HepG2 (cell line): ENCODE results near the gene GDPD4. TPM values are rescaled to one million over a fixed set of nuclear protein-coding genes. Genes with fewer than 3 reads are reported as not detected.
A peak's percentile ranks its signal among the peaks of the same experiment; 100 is the strongest.

Source experiments
- ATAC-seq: fragments of 200-7000 bp; cut with Tn5 transposase; 3 replicates; pipeline ENCODE4 v1.9.1; 2020; ENCODE audit warnings: mild to moderate bottlenecking, moderate library complexity
- BruUV-seq: library from RNA; stranded (reverse); fragments of 400-500 nt; replicated peaks from 2 replicates; lab custom pipeline; 2021; lab: Mats Ljungman, UMichigan
- CTCF ChIA-PET: fragments of 300-600 bp; formaldehyde crosslinking; extraction: SDS; loops from one replicate; lab custom pipeline; 2021; ENCODE audit warnings: low total read pairs, inconsistent platforms, low intra/inter-chr PET ratio; lab: Yijun Ruan, JAX
- POLR2A ChIA-PET: fragments of 350-600 bp; sonication (Branson Sonifier 250); formaldehyde crosslinking; loops from one replicate; lab custom pipeline; 2020; ENCODE audit warnings: antibody characterized with exemption, inconsistent platforms; lab: Yijun Ruan, JAX
- DNase-seq: peaks from one replicate; pipeline ENCODE4 v3.0.0-alpha.2; 2015; ENCODE audit warnings: low spot score
- FAIRE-seq: peaks from 3 replicates; lab custom pipeline; 2011; peaks lifted over from hg19 to GRCh38; lab: Jason Lieb, UNC
- H2AFZ ChIP-seq: one replicate; pipeline ENCODE4 v1.6.1; 2011; ENCODE audit warnings: low read length, inconsistent platforms
- H3K27ac ChIP-seq: fragments of 300-600 bp; 3 replicates; pipeline ENCODE4 v1.8.0; 2011; ENCODE audit warnings: mixed run types, mild to moderate bottlenecking, mixed read lengths, low read length, inconsistent platforms; ENCODE audit not compliant: insufficient read depth; ENCODE audit errors: extremely low read length
- H3K27me3 ChIP-seq, 2 experiments: fragments of 200-600 bp in 1 of 2; 2 replicates in 1 of 2; 3 replicates in 1 of 2; pipeline versions ENCODE4 v1.6.0 to v1.8.0; 2011; ENCODE audit warnings: low read length in 2 of 2, mild to moderate bottlenecking in 2 of 2, moderate library complexity in 2 of 2, inconsistent platforms in 1 of 2; ENCODE audit not compliant: insufficient read depth in 2 of 2, control insufficient read depth in 1 of 2
- H3K36me3 ChIP-seq, 2 experiments: fragments of 200-600 bp in 1 of 2; replicated peaks in 1 of 2; 2 replicates in 1 of 2; 3 replicates in 1 of 2; pipeline versions ENCODE4 v1.5.1 to v1.8.0; 2011; ENCODE audit warnings: low read length in 2 of 2, inconsistent platforms in 1 of 2; ENCODE audit not compliant: insufficient read depth in 2 of 2, control insufficient read depth in 1 of 2
- H3K4me1 ChIP-seq: 2 replicates; pipeline ENCODE4 v1.5.1; 2012; ENCODE audit warnings: low read length, inconsistent platforms; ENCODE audit not compliant: insufficient read depth
- H3K4me2 ChIP-seq: 2 replicates; pipeline ENCODE4 v1.6.0; 2011; ENCODE audit warnings: low read depth, low read length, inconsistent platforms
- H3K4me3 ChIP-seq, 3 experiments: fragments of 200-600 bp in 1 of 3; sonication (generic), shearing (Covaris generic) in 1 of 3; replicated peaks in 1 of 3; 2 replicates each; pipeline ENCODE4 v1.5.1; 2011 to 2016; ENCODE audit warnings: low read length in 3 of 3, inconsistent platforms in 2 of 3, low read depth in 2 of 3, mild to moderate bottlenecking in 2 of 3, control low read depth in 1 of 3, mixed read lengths in 1 of 3; ENCODE audit not compliant: insufficient read depth in 1 of 3
- H3K79me2 ChIP-seq: one replicate; pipeline ENCODE4 v1.6.1; 2011; ENCODE audit warnings: low read length, inconsistent platforms; ENCODE audit not compliant: insufficient read depth
- H3K9ac ChIP-seq: 2 replicates; pipeline ENCODE4 v1.6.0; 2011; ENCODE audit warnings: mild to moderate bottlenecking, low read depth, low read length, inconsistent platforms; ENCODE audit not compliant: insufficient read depth
- H3K9me3 ChIP-seq: 2 replicates; pipeline ENCODE4 v1.5.1; 2012; ENCODE audit warnings: mild to moderate bottlenecking, low read length
- H4K20me1 ChIP-seq: 2 replicates; pipeline ENCODE4 v1.6.0; 2011; ENCODE audit warnings: inconsistent platforms, mild to moderate bottlenecking, low read length, moderate library complexity; ENCODE audit not compliant: insufficient read depth
- ELF3 ChIP-seq: IDR thresholded peaks from 2 replicates; pipeline ENCODE4 v1.6.1; 2016; ENCODE audit warnings: missing genetic modification reagents, missing compliant biosample characterization
- GLMP ChIP-seq: sonication (generic); formaldehyde crosslinking; IDR thresholded peaks from 2 replicates; pipeline ENCODE4 v1.9.0; 2021; ENCODE audit warnings: missing genetic modification reagents, mild to moderate bottlenecking, borderline replicate concordance
- JUN ChIP-seq: sonication (generic); formaldehyde crosslinking; IDR thresholded peaks from 2 replicates; pipeline ENCODE4 v1.4.0; 2020; ENCODE audit warnings: mild to moderate bottlenecking, missing genetic modification reagents
- PHF21A ChIP-seq: sonication (generic); formaldehyde crosslinking; IDR thresholded peaks from 2 replicates; pipeline ENCODE4 v1.5.0; 2020; ENCODE audit warnings: mild to moderate bottlenecking, missing genetic modification reagents
- POLR2G ChIP-seq: fragments of 200-400 bp; formaldehyde crosslinking; IDR thresholded peaks from 2 replicates; pipeline ENCODE4 v1.6.1; 2018; ENCODE audit warnings: mild to moderate bottlenecking, low read depth, low read length, moderate library complexity
- SMAD9 ChIP-seq: sonication (generic); formaldehyde crosslinking; IDR thresholded peaks from 2 replicates; pipeline ENCODE4 v1.5.1; 2020; ENCODE audit warnings: mild to moderate bottlenecking, missing genetic modification reagents
- WIZ ChIP-seq: sonication (generic); formaldehyde crosslinking; IDR thresholded peaks from 2 replicates; pipeline ENCODE4 v1.5.1; 2020; ENCODE audit warnings: mild to moderate bottlenecking, missing genetic modification reagents
- ZBTB42 ChIP-seq: sonication (generic); formaldehyde crosslinking; IDR thresholded peaks from 2 replicates; pipeline ENCODE4 v1.5.0; 2020; ENCODE audit warnings: mild to moderate bottlenecking, missing genetic modification reagents
- ZNF230 ChIP-seq: sonication (generic); formaldehyde crosslinking; IDR thresholded peaks from 2 replicates; pipeline ENCODE4 v1.4.0; 2020; ENCODE audit warnings: mild to moderate bottlenecking, missing genetic modification reagents
- ZNF292 ChIP-seq: sonication (generic); formaldehyde crosslinking; IDR thresholded peaks from 2 replicates; pipeline ENCODE4 v1.8.1; 2022; ENCODE audit warnings: mild to moderate bottlenecking, low read depth, missing genetic modification reagents, borderline replicate concordance
- ZNF557 ChIP-seq: sonication (generic); formaldehyde crosslinking; IDR thresholded peaks from 2 replicates; pipeline ENCODE4 v1.4.0; 2020; ENCODE audit warnings: missing genetic modification reagents
- ZSCAN30 ChIP-seq: sonication (generic); formaldehyde crosslinking; IDR thresholded peaks from 2 replicates; pipeline ENCODE4 v1.5.0; 2020; ENCODE audit warnings: mild to moderate bottlenecking, missing genetic modification reagents
- WGBS: methylation state at CpG from one replicate; pipeline ENCODE4 v1.1.6; 2017; ENCODE audit warnings: low lambda C conversion rate; 5-methylcytosine and 5-hydroxymethylcytosine counted together
- in situ Hi-C: cut with HindIII; loops from 2 replicates; pipeline ENCODE4 v1.10.0; 2017; ENCODE audit warnings: low pct_unique_long_range_greater_than_20kb; ENCODE audit not compliant: extremely low pct_ligation_motif_present
- intact Hi-C: fragments of 100-400 bp; cut with micrococcal nuclease; formaldehyde crosslinking; loops from one replicate; pipeline ENCODE4 v1.10.0; 2022; ENCODE audit not compliant: unreplicated experiment
- polyA plus RNA-seq, 8 experiments: library from polyadenylated mRNA; depleted of rRNA in 3 of 8; stranded (reverse) in 7 of 8; unstranded in 1 of 8; fragments of >200 nt; fragmentation: Illumina TruSeq in 4 of 8; extraction: Trizol in 4 of 8; gene quantifications; 2 replicates each; pipeline versions ENCODE4 v1.2.1 to v1.2.3, GENCODE V29; 2011 to 2016; ENCODE audit warnings: low read depth in 4 of 8, missing spikeins in 1 of 8, mixed read lengths in 1 of 8; ENCODE audit not compliant: insufficient read depth in 1 of 8
- total RNA-seq, 5 experiments: library from RNA; depleted of rRNA; stranded (reverse); fragments of >200 nt; fragmentation: Illumina TruSeq; extraction: Trizol; gene quantifications; 2 replicates each; pipeline ENCODE4 v1.2.3, GENCODE V29; 2016; ENCODE audit warnings: low read depth in 1 of 5

The GDPD4 gene
- total and polyA plus RNA-seq, 2 of the 13 experiments (the other 11 are each of a cell fraction or from before 2014, with no cell fraction given) = not detected

DNA sequence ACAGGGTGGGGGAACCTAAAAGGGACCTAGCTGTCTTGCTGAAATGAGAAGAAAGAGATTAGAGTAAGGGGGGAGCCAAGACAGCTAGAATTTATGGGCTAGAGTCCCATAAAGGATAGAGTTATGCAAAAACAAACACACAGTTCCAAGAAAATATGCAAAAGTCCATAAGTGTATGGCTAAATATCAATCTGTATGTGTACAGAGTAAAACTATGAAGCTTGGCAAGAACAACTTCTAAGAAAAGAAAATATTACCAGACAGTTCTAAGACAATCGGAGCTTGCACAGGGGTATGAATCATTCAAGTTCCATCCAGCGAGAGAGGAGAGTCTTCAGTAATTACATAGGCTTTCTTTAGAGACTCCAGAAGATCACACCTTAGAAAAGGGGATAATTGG is 41.8 kb downstream of the GDPD4 start (continued):
- TF ChIP-seq ZNF557 (CRISPR knock-in tag) = no peak
- TF ChIP-seq WIZ = no peak
- TF ChIP-seq, all 625 proteins: peak for 0

GRCh38 chr11:77253690-77254089 is 47.8 kb downstream of the GDPD4 start:
- Histone ChIP-seq H3K9ac (no peak overlapping the region), H4K20me1 (no peaks in the 10 kb centered on the region), H3K79me2 (no peaks in the 10 kb centered on the region), H3K27ac (no peak overlapping the region), H3K36me3 (no peaks in the 10 kb centered on the region), H3K4me2 (peak overlapping the region; percentile 67), H3K9me3 (0 out of 2 replicates have a peak, but pooled peaks cover 8% of the 10 kb centered on the region), H3K27me3 (no peaks in the 10 kb centered on the region), H3K4me1 (peaks cover 30% of the 10 kb centered on the region), H3K4me3 (0 out of 6 replicates have a peak overlapping the region, but pooled peaks of 1 of the 3 experiments have one; percentile 25), H2AFZ (no peak overlapping the region)
- ChIA-PET POLR2A (no interaction called here), CTCF (no interaction called here)
- no peak for DNase-seq
- BruUV-seq = no TSS peak
- WGBS = 29% methylated on average over 1 of the region's 1 CpG
- in situ Hi-C loops = no loop called here
- no peak for ATAC-seq
- no peak for FAIRE-seq
- intact Hi-C loops = no loop called here
- TF ChIP-seq ZBTB42 (CRISPR knock-in tag) = no peak
- no peak for TF ChIP-seq POLR2G
- TF ChIP-seq SMAD9 = no peak
- no peak for TF ChIP-seq ZSCAN30 (CRISPR knock-in tag)

DNA sequence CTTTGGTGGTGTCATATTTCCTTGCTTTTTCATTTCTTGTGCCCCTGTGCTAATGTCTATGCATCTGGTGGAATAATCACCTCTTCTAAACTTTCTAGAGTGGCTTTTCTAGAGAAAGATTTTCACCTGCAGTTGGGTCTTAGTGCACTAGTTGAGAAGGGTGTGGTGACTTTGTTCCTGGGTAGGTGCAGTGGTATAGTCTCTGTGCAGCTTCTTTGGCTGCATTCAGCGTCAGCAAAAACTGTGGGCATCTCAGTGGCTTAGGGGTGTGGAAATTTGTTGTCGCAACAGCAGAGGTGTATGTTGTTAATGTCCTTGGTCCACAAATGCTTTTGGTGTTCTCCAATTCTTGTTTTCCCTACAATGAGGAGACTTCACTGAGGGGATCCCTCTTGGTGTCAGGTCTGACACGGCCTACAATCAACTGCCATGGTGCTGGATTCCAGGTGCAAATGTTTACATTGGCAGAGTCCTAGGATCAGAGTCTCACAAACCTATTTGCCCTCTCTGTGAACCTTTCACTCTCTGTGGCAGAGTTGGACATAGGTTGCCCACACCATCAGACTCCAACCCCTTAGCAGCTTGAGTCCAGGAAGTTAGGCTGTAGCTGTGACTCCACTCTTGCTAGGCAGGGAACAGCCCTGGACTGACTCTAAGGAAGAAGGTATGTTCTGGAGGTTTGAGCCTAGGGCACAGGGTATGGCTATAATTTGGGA is 48.8 kb downstream of the GDPD4 start:
- Histone ChIP-seq H3K4me3 (peak overlapping the region in 1 of 3 experiments; percentile 25; a peak in 1 of 6 replicates), H3K4me1 (peaks cover 30% of the 10 kb centered on the region), H3K36me3 (no peaks in the 10 kb centered on the region), H3K4me2 (peak overlapping the region; percentile 67), H4K20me1 (no peaks in the 10 kb centered on the region), H3K9me3 (0 out of 2 replicates have a peak, but pooled peaks cover 8% of the 10 kb centered on the region), H3K79me2 (no peaks in the 10 kb centered on the region), H3K27ac (peak overlapping the region; percentile 50), H3K9ac (no peak overlapping the region), H2AFZ (peak overlapping the region; percentile 8), H3K27me3 (no peaks in the 10 kb centered on the region)
- in situ Hi-C loops (no loop called here), intact Hi-C loops (no loop called here)
- DNase-seq = peak; percentile 65
- BruUV-seq = no TSS peak
- FAIRE-seq = peak; percentile 72
- ChIA-PET POLR2A (no interaction called here), CTCF (no interaction called here)
- ATAC-seq = peak; percentile 96
- 13% methylated on average over 3 of the region's 3 CpGs for WGBS
- no peak for TF ChIP-seq ZNF230 (CRISPR knock-in tag)
- no peak for TF ChIP-seq JUN (CRISPR knock-in tag)
- peak; percentile 79; the same call in 1 of the 2 replicates for TF ChIP-seq ZNF292
- peak; percentile 71; the same call in 1 of the 2 replicates for TF ChIP-seq ELF3 (CRISPR knock-in tag)
- TF ChIP-seq GLMP (CRISPR knock-in tag) = no peak
- no peak for TF ChIP-seq PHF21A
